ENCODE data around the gene CGB7.
"Not testable (repeated sequence)": the region's sequence is repeated elsewhere in the genome, so short reads cannot be mapped to it uniquely, and the experiment has no call there.

DNA sequence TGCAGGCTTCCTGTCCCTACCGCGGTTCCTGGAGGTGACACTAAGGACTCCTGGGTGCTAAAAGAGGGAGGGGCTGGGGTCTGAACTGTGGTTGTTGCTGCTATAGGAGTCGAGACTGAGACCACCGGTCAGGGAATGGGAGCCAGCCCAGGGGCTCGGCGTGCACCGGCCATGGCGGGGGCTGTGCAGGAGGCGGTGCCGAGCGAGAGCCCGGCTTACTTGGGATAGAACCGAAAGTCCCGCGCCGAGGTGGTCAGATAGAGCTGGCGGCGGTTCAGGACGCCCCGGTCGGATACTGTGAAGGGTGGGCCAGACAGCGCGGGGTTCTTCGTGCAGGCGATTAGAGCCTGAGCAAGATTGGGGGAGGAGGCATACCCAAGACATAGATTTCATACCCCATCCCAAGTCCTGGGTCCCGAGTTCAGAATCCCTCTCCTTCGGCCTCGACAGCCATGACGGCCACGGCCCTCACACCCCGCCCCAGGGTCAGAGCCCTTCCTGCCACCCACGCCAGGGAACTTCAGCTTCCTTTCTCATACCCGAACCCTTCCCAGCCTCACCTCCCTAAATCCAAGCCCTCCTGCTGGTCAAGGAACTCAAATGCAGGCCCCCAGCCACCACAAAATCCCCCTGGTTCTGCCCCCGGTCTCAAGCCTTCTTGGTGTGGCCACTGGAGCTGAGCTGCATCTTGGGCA lies 500 bp downstream of the CGB7 start:
- not testable (repeated sequence) for TF ChIP-seq CTCF (IDR thresholded peaks at IDR 0.05)
- TF ChIP-seq EZH2 (IDR thresholded peaks at IDR 0.05) = peak; percentile 91

All from neural progenitor cell (in vitro differentiated cells).